ENCODE measurements around the gene GNB1L. TPM values are rescaled to one million over a fixed set of nuclear protein-coding genes. Genes with fewer than 3 reads are reported as not detected.

The GNB1L gene
- total RNA-seq = 8.1 and 12.3 TPM in 2 replicates

GRCh38 chr22:19854778-19855503 lies at the start of gene GNB1L, which contains the start of gene RTL10:
Gene GNB1L (minus strand): TSS chr22:19854874. CDS start chr22:19821355, 33,519 bp downstream.
Gene RTL10 (minus strand): TSS chr22:19854874. CDS start chr22:19852261, 2,613 bp downstream.

GRCh38 chr22:19760058-19760950 lies 94.4 kb downstream of the GNB1L start, which contains the start of gene TBX1:
Gene TBX1 (plus strand): TSS chr22:19760778. CDS start chr22:19760844, 66 bp downstream.

Other genes with a start within 250 kb of the GNB1L start
- gene SEPTIN5, start 140.4 kb downstream of the GNB1L start, total RNA-seq = 25.8 and 30.5 TPM in 2 replicates
- gene GP1BB, start 131.3 kb downstream of the GNB1L start, total RNA-seq = 10.9 TPM in 1 of 2 replicates, not detected in the other
- 0.18 TPM in 1 of 2 replicates, not detected in the other for gene TBX1, start 94.1 kb downstream of the GNB1L start, total RNA-seq
- 28.7 and 32.7 TPM in 2 replicates for gene RTL10, start within 50 bp of the GNB1L start, total RNA-seq
- gene COMT, start 86.9 kb upstream of the GNB1L start, total RNA-seq = 349 and 404 TPM in 2 replicates
- 20.8 and 23.2 TPM in 2 replicates for gene TXNRD2, start 86.9 kb upstream of the GNB1L start, total RNA-seq
- 11.3 and 16.6 TPM in 2 replicates for gene ARVCF, start 161.9 kb upstream of the GNB1L start, total RNA-seq
- gene TANGO2, start 166.2 kb upstream of the GNB1L start, total RNA-seq = 25.9 and 27.3 TPM in 2 replicates
- 18.6 and 22.4 TPM in 2 replicates for gene DGCR8, start 225.4 kb upstream of the GNB1L start, total RNA-seq